Omental fat pad (tissue), 4 donors: Measurements from ENCODE around the gene PKM. TPM values are rescaled to one million over a fixed set of nuclear protein-coding genes. Genes with fewer than 3 reads are reported as not detected.

Source experiments
- ATAC-seq: fragments of 150-250 bp; one replicate; pipeline ENCODE4 v1.9.1; 2016; ENCODE audit warnings: mild to moderate bottlenecking, moderate library complexity; ENCODE audit not compliant: low FRiP score
- DNase-seq: peaks from one replicate; pipeline ENCODE4 v3.0.0-alpha.2; 2019; ENCODE audit warnings: low spot score
- CTCF ChIP-seq, 3 donors: fragments of 450-650 bp; IDR thresholded peaks; one replicate each; pipeline ENCODE4 v1.5.1; 2016 to 2017; ENCODE audit warnings: antibody characterized with exemption in 3 of 3, mild to moderate bottlenecking in 3 of 3, moderate library complexity in 2 of 3
- total RNA-seq, 4 donors: library from RNA; depleted of rRNA; stranded (reverse); fragments of >200 nt; gene quantifications; one replicate each; pipeline ENCODE4 v1.1.0, GENCODE V29; 2016

PKM gene
- total RNA-seq, 4 donors from 2014 or later, result 200 to 534 (median 205) TPM

- no peak for ATAC-seq
- no peak for DNase-seq
- no peak for TF ChIP-seq CTCF (IDR thresholded peaks at IDR 0.05)
Observed at GRCh38 chr15:72153269-72154000, 77.6 kb downstream of the PKM start.

Other genes with a start within 250 kb of the PKM start
- gene MYO9A, start 113.0 kb downstream of the PKM start, total RNA-seq, result 10 to 100 TPM; 31.6 to 82.9 (median 48.7) TPM
- 1 to 10 TPM in 3 of 4 donors, under 1 TPM in 1; 0.63 to 2.0 (median 1.0) TPM for gene SENP8, start 112.8 kb downstream of the PKM start, total RNA-seq
- under 1 TPM in 3 of 4 donors, not detected in 1; 0.19 to 0.46 (median 0.24) TPM for gene GRAMD2A, start 33.4 kb downstream of the PKM start, total RNA-seq
- gene PARP6, start 41.4 kb upstream of the PKM start, total RNA-seq, result 10 to 100 TPM; 52.4 to 65.7 (median 59.4) TPM
- 1 to 10 TPM; 1.3 to 4.9 (median 1.9) TPM for gene CELF6, start 89.0 kb upstream of the PKM start, total RNA-seq
- 100 to 1,000 TPM in 1 of 4 donors, 10 to 100 TPM in 3; 66.4 to 104 (median 74.5) TPM for gene HEXA, start 144.8 kb upstream of the PKM start, total RNA-seq
- not detected for gene TMEM202, start 167.1 kb upstream of the PKM start, total RNA-seq
- gene ARIH1, start 243.1 kb upstream of the PKM start, total RNA-seq, result 10 to 100 TPM; 45.4 to 84.2 (median 63.2) TPM